HEK293 (cell line): ENCODE measurements around the gene USP24.

Source experiments
- CTCF ChIA-PET: fragments of 350-600 bp; formaldehyde crosslinking; extraction: SDS; loops from one replicate; lab custom pipeline; 2021; ENCODE audit warnings: antibody characterized with exemption; lab: Yijun Ruan, JAX
- POLR2A ChIA-PET: fragments of 300-600 bp; formaldehyde crosslinking; extraction: SDS; loops from one replicate; lab custom pipeline; 2020; ENCODE audit warnings: antibody characterized with exemption, inconsistent platforms; lab: Yijun Ruan, JAX
- H3K27ac ChIP-seq: fragments of 200-500 bp; sonication (Bioruptor generic); 2 replicates; pipeline ENCODE4 v1.5.1; 2014; ENCODE audit warnings: low read depth, low read length, control low read depth, inconsistent platforms; ENCODE audit errors: extremely low read depth
- H3K36me3 ChIP-seq, 2 experiments: fragments of 200-500 bp in 1 of 2; sonication (Bioruptor generic) in 1 of 2; 1 replicate in 1 of 2; 2 replicates in 1 of 2; pipeline ENCODE4 v1.5.1; 2014 to 2017; ENCODE audit warnings: inconsistent platforms in 2 of 2, low read length in 2 of 2; ENCODE audit not compliant: control insufficient read depth in 2 of 2, insufficient read depth in 1 of 2
- H3K4me1 ChIP-seq: fragments of 200-500 bp; sonication (Bioruptor generic); 2 replicates; pipeline ENCODE4 v1.5.1; 2014; ENCODE audit warnings: mild to moderate bottlenecking, low read length, inconsistent platforms; ENCODE audit not compliant: control insufficient read depth, insufficient read depth
- H3K4me3 ChIP-seq: 2 replicates; pipeline ENCODE4 v1.5.1; 2011; ENCODE audit warnings: low read depth, mild to moderate bottlenecking, control low read depth, low read length, moderate library complexity
- H3K9me3 ChIP-seq: fragments of 200-500 bp; sonication (Bioruptor generic); 2 replicates; pipeline ENCODE4 v1.5.1; 2014; ENCODE audit warnings: low read depth, low read length, inconsistent platforms; ENCODE audit not compliant: control insufficient read depth, insufficient read depth
- BCL11A ChIP-seq: fragments of 450-650 bp; formaldehyde crosslinking; IDR thresholded peaks from 2 replicates; pipeline ENCODE4 v1.5.1; 2016; ENCODE audit warnings: low read depth, missing biosample characterization, missing genetic modification characterization
- HOXC10 ChIP-seq: sonication (generic); formaldehyde crosslinking; IDR thresholded peaks from 2 replicates; pipeline ENCODE4 v1.8.1; 2023; ENCODE audit warnings: mild to moderate bottlenecking, missing genetic modification reagents
- KLF1 ChIP-seq: fragments of 450-650 bp; formaldehyde crosslinking; IDR thresholded peaks from 2 replicates; pipeline ENCODE4 v1.5.1; 2016; ENCODE audit warnings: missing biosample characterization, missing genetic modification characterization
- KLF9 ChIP-seq: fragments of 450-650 bp; formaldehyde crosslinking; IDR thresholded peaks from 2 replicates; pipeline ENCODE4 v1.5.1; 2016; ENCODE audit warnings: missing biosample characterization, missing genetic modification characterization, low read depth
- MEIS1 ChIP-seq: sonication (generic); formaldehyde crosslinking; IDR thresholded peaks from 2 replicates; pipeline ENCODE4 v1.8.1; 2022; ENCODE audit warnings: missing genetic modification reagents, mild to moderate bottlenecking, borderline replicate concordance
- SCRT1 ChIP-seq: fragments of 450-650 bp; formaldehyde crosslinking; IDR thresholded peaks from 2 replicates; pipeline ENCODE4 v1.5.1; 2016; ENCODE audit warnings: missing biosample characterization, missing genetic modification characterization, borderline replicate concordance
- YY2 ChIP-seq: fragments of 450-650 bp; formaldehyde crosslinking; IDR thresholded peaks from 2 replicates; pipeline ENCODE4 v1.5.1; 2016; ENCODE audit warnings: missing biosample characterization, missing genetic modification characterization
- ZBTB1 ChIP-seq: fragments of 450-650 bp; formaldehyde crosslinking; IDR thresholded peaks from 2 replicates; pipeline ENCODE4 v1.5.1; 2016; ENCODE audit warnings: missing biosample characterization, missing genetic modification characterization
- ZBTB44 ChIP-seq: fragments of 450-650 bp; IDR thresholded peaks from 2 replicates; pipeline ENCODE4 v1.5.1; 2018; ENCODE audit warnings: missing biosample characterization, mild to moderate bottlenecking, missing genetic modification characterization
- ZBTB6 ChIP-seq: fragments of 450-650 bp; formaldehyde crosslinking; IDR thresholded peaks from 2 replicates; pipeline ENCODE4 v1.5.1; 2017; ENCODE audit warnings: missing biosample characterization, missing genetic modification characterization
- ZFP41 ChIP-seq: fragments of 450-650 bp; formaldehyde crosslinking; IDR thresholded peaks from 2 replicates; pipeline ENCODE4 v1.5.1; 2016; ENCODE audit warnings: missing biosample characterization, missing genetic modification characterization, borderline replicate concordance
- ZNF10 ChIP-seq: fragments of 450-650 bp; formaldehyde crosslinking; IDR thresholded peaks from 2 replicates; pipeline ENCODE4 v1.5.1; 2017; ENCODE audit warnings: missing biosample characterization, missing genetic modification characterization
- ZNF114 ChIP-seq: fragments of 450-650 bp; formaldehyde crosslinking; IDR thresholded peaks from 2 replicates; pipeline ENCODE4 v1.5.0; 2017; ENCODE audit warnings: missing biosample characterization, missing genetic modification characterization
- ZNF132 ChIP-seq: fragments of 450-650 bp; formaldehyde crosslinking; IDR thresholded peaks from 2 replicates; pipeline ENCODE4 v1.5.1; 2017; ENCODE audit warnings: missing biosample characterization, missing genetic modification characterization, borderline replicate concordance
- ZNF140 ChIP-seq: fragments of 450-650 bp; formaldehyde crosslinking; IDR thresholded peaks from 2 replicates; pipeline ENCODE4 v1.5.1; 2016; ENCODE audit warnings: missing biosample characterization, missing genetic modification characterization
- ZNF155 ChIP-seq: fragments of 450-650 bp; formaldehyde crosslinking; IDR thresholded peaks from 2 replicates; pipeline ENCODE4 v1.5.1; 2016; ENCODE audit warnings: missing biosample characterization, missing genetic modification characterization
- ZNF184 ChIP-seq: fragments of 450-650 bp; IDR thresholded peaks from 2 replicates; pipeline ENCODE4 v1.5.1; 2018; ENCODE audit warnings: missing biosample characterization, mild to moderate bottlenecking, missing genetic modification characterization
- ZNF311 ChIP-seq: fragments of 450-650 bp; formaldehyde crosslinking; IDR thresholded peaks from 2 replicates; pipeline ENCODE4 v1.5.1; 2017; ENCODE audit warnings: missing biosample characterization, missing genetic modification characterization, borderline replicate concordance
- ZNF394 ChIP-seq: fragments of 450-650 bp; formaldehyde crosslinking; IDR thresholded peaks from 2 replicates; pipeline ENCODE4 v1.5.1; 2016; ENCODE audit warnings: missing biosample characterization, missing genetic modification characterization, mild to moderate bottlenecking, moderate library complexity, borderline replicate concordance
- ZNF449 ChIP-seq: fragments of 450-650 bp; formaldehyde crosslinking; IDR thresholded peaks from 2 replicates; pipeline ENCODE4 v1.5.1; 2017; ENCODE audit warnings: missing biosample characterization, mild to moderate bottlenecking, missing genetic modification characterization, moderate library complexity
- ZNF510 ChIP-seq: fragments of 450-650 bp; formaldehyde crosslinking; IDR thresholded peaks from 2 replicates; pipeline ENCODE4 v1.5.1; 2018; ENCODE audit warnings: mild to moderate bottlenecking, missing genetic modification characterization, missing biosample characterization; ENCODE audit not compliant: insufficient replicate concordance
- ZNF555 ChIP-seq: fragments of 450-650 bp; formaldehyde crosslinking; conservative IDR thresholded peaks from 2 replicates; pipeline ENCODE4 v1.5.1; 2017; ENCODE audit warnings: missing biosample characterization, mild to moderate bottlenecking, missing genetic modification characterization, inconsistent platforms
- ZNF558 ChIP-seq: fragments of 450-650 bp; formaldehyde crosslinking; IDR thresholded peaks from 2 replicates; pipeline ENCODE4 v1.5.1; 2016; ENCODE audit warnings: missing biosample characterization, missing genetic modification characterization
- ZNF580 ChIP-seq: fragments of 450-650 bp; formaldehyde crosslinking; IDR thresholded peaks from 2 replicates; pipeline ENCODE4 v1.5.1; 2016; ENCODE audit warnings: missing biosample characterization, missing genetic modification characterization
- ZNF658 ChIP-seq: fragments of 450-650 bp; formaldehyde crosslinking; IDR thresholded peaks from 2 replicates; pipeline ENCODE4; 2016; ENCODE audit warnings: missing biosample characterization, missing genetic modification characterization
- ZNF776 ChIP-seq: fragments of 450-650 bp; formaldehyde crosslinking; IDR thresholded peaks from 2 replicates; pipeline ENCODE4 v1.5.0; 2017; ENCODE audit warnings: missing biosample characterization, missing genetic modification characterization, borderline replicate concordance
- ZNF837 ChIP-seq: fragments of 450-650 bp; formaldehyde crosslinking; IDR thresholded peaks from 2 replicates; pipeline ENCODE4 v1.5.1; 2016; ENCODE audit warnings: missing biosample characterization, missing genetic modification characterization

The USP24 gene

GRCh38 chr1:55055951-55056631 lies 159.1 kb downstream of the USP24 start:
- Histone ChIP-seq H3K36me3 (no peaks in the 10 kb centered on the region), H3K4me1 (no peaks in the 10 kb centered on the region), H3K4me3 (no peak overlapping the region), H3K9me3 (no peaks in the 10 kb centered on the region), H3K27ac (no peak overlapping the region)
- ChIA-PET CTCF (no interaction called here), POLR2A (no interaction called here)
- no peak for TF ChIP-seq ZNF658 (tag by site-specific recombination)
- no peak for TF ChIP-seq KLF1 (tag by site-specific recombination)
- no peak for TF ChIP-seq ZNF311
- no peak for TF ChIP-seq ZNF184 (tag by site-specific recombination)
- TF ChIP-seq ZBTB44 = no peak
- no peak for TF ChIP-seq BCL11A
- no peak for TF ChIP-seq ZNF155 (tag by site-specific recombination)
- no peak for TF ChIP-seq ZNF394 (tag by site-specific recombination)
- TF ChIP-seq ZNF510 (tag by site-specific recombination) = no peak
- no peak for TF ChIP-seq MEIS1 (CRISPR knock-in tag)
- no peak for TF ChIP-seq ZNF580 (tag by site-specific recombination)
- no peak for TF ChIP-seq ZNF132 (tag by site-specific recombination)
- TF ChIP-seq KLF9 (tag by site-specific recombination) = no peak

GRCh38 chr1:55055084-55055882 lies 159.9 kb downstream of the USP24 start:
- H3K4me1 ChIP-seq = no peaks in the 10 kb centered on the region
- POLR2A ChIA-PET = interaction anchor here (1.2 kb wide), 1 partner anchor 8 kb away, joined by 3 read pairs; no protein-coding TSS in a partner anchor
- H3K4me3 ChIP-seq = no peak overlapping the region
- TF ChIP-seq MEIS1 (CRISPR knock-in tag) (no peak), ZNF10 (tag by site-specific recombination) (peak; percentile 71)
- TF ChIP-seq, all 188 proteins: peak for 1
- H3K36me3 ChIP-seq = no peaks in the 10 kb centered on the region
- H3K27ac ChIP-seq = no peak overlapping the region
- no peaks in the 10 kb centered on the region for H3K9me3 ChIP-seq
- CTCF ChIA-PET = no interaction called here

- Histone ChIP-seq H3K4me1 (no peaks in the 10 kb centered on the region), H3K27ac (no peak overlapping the region), H3K4me3 (no peak overlapping the region), H3K36me3 (no peaks in the 10 kb centered on the region), H3K9me3 (no peaks in the 10 kb centered on the region)
- CTCF ChIA-PET = no interaction called here
- POLR2A ChIA-PET = interaction anchor here (1.2 kb wide), 1 partner anchor 9 kb away, joined by 3 read pairs; no protein-coding TSS in a partner anchor
- TF ChIP-seq YY2 (no peak), ZNF776 (tag by site-specific recombination) (no peak), ZBTB1 (tag by site-specific recombination) (no peak), ZNF837 (tag by site-specific recombination) (no peak), ZNF558 (tag by site-specific recombination) (no peak), ZNF140 (tag by site-specific recombination) (no peak), HOXC10 (CRISPR knock-in tag) (no peak), ZNF449 (tag by site-specific recombination) (no peak), ZFP41 (tag by site-specific recombination) (no peak), ZNF555 (tag by site-specific recombination) (no peak), ZNF114 (tag by site-specific recombination) (no peak), ZBTB6 (tag by site-specific recombination) (no peak), SCRT1 (tag by site-specific recombination) (no peak)
These were observed 160.8 kb downstream of the USP24 start for GRCh38 chr1:55054396-55054795.
